ENCODE results near the gene ABCA1. TPM values are rescaled to one million over a fixed set of nuclear protein-coding genes. Genes with fewer than 3 reads are reported as not detected.
A peak's percentile ranks its signal among the peaks of the same experiment; 100 is the strongest.

Gene ABCA1
- total and polyA plus RNA-seq, 2 donors (not counting 1 experiment from before 2014, with no cell fraction given) = 11.5 to 60.4 TPM

DNA sequence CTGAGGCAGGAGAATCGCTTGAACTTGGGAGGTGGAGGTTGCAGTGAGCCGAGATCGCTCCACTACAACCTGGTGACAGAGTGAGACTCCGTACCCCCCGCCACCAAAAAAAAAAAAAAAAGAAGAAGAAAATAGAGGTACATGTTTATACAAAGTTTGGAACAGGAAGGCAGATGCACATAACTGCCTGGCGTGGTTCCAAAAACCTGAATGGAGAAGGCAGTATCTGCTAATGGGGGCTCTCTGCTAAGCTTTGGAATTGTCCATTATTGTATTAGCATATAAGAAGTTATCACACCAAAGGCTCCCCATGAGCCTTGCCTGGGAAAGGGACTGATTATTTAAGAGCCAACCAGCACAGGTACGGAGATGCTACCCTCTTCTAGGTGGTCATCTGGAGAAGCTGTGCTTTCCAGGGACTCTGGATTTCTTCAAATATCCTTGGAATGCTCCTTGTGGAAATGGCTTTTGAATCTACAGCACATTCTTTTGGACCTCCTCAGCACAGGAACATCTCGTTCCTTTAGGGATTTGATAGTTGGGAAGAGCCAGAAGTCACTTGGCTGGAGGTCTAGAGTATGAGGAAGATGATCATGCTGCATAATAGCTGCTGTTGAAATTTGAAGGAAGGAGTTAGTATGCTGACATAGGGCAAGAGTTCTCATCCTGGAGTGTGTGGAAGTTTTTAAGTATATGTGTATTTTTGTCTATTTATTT is 42.5 kb upstream of the ABCA1 start:
- no peaks in the 10 kb centered on the region for H4K20me1 ChIP-seq (ENCODE audit: control insufficient read depth, extremely low read depth, insufficient read depth, low read length)
- peak; percentile 19 to 51 for DNase-seq (ENCODE audit: low read depth in 2 of 2)
- no peak overlapping the region for H3K4me3 ChIP-seq (replicated peaks in 1 of 4; ENCODE audit: control extremely low read depth in 1 of 4, insufficient read depth in 1 of 4, low read depth in 3 of 4, low read length in 4 of 4)
- no peak overlapping the region for H2AFZ ChIP-seq (ENCODE audit: low read length)
- H3K9ac ChIP-seq (ENCODE audit: insufficient read depth, low read length) = no peak overlapping the region
- H3K4me1 ChIP-seq (ENCODE audit: control insufficient read depth, extremely low read depth, insufficient read depth, low read length) = no peaks in the 10 kb centered on the region
- no peak overlapping the region for H3K4me2 ChIP-seq (ENCODE audit: extremely low read depth, insufficient read depth, low read length)
- no peaks in the 10 kb centered on the region for H3K27me3 ChIP-seq (ENCODE audit: control insufficient read depth, insufficient read depth, low read length)
- no peaks in the 10 kb centered on the region for H3K79me2 ChIP-seq (ENCODE audit: control insufficient read depth, insufficient read depth, low read length)
- no peaks in the 10 kb centered on the region for H3K9me3 ChIP-seq (ENCODE audit: control insufficient read depth, insufficient read depth, low read depth, low read length)
- TF ChIP-seq CTCF (conservative IDR thresholded peaks at IDR 0.05 in 1 of 2, IDR thresholded peaks at IDR 0.05 in 1 of 2; ENCODE audit: low read depth in 1 of 2, low read length in 2 of 2) = no peak
- TF ChIP-seq EZH2 (IDR thresholded peaks at IDR 0.05; ENCODE audit: low read length, missing control alignments) = no peak
- H3K36me3 ChIP-seq (ENCODE audit: control insufficient read depth, insufficient read depth, low read length) = no peaks in the 10 kb centered on the region
- H3K27ac ChIP-seq (ENCODE audit: insufficient read depth, low read length) = no peak overlapping the region

GRCh38 chr9:104969116-104969515 is 41.2 kb upstream of the ABCA1 start:
- peak overlapping the region; percentile 83 for H3K4me2 ChIP-seq (ENCODE audit: extremely low read depth, insufficient read depth, low read length)
- no peak overlapping the region for H3K9ac ChIP-seq (ENCODE audit: insufficient read depth, low read length)
- H3K4me3 ChIP-seq (replicated peaks in 1 of 4; ENCODE audit: control extremely low read depth in 1 of 4, insufficient read depth in 1 of 4, low read depth in 3 of 4, low read length in 4 of 4) = peak overlapping the region in 2 of 4 experiments; percentile 68 to 91
- no peaks in the 10 kb centered on the region for H3K79me2 ChIP-seq (ENCODE audit: control insufficient read depth, insufficient read depth, low read length)
- no peak for TF ChIP-seq EZH2 (IDR thresholded peaks at IDR 0.05; ENCODE audit: low read length, missing control alignments)
- no peak for TF ChIP-seq CTCF (conservative IDR thresholded peaks at IDR 0.05 in 1 of 2, IDR thresholded peaks at IDR 0.05 in 1 of 2; ENCODE audit: low read depth in 1 of 2, low read length in 2 of 2)
- no peaks in the 10 kb centered on the region for H3K9me3 ChIP-seq (ENCODE audit: control insufficient read depth, insufficient read depth, low read depth, low read length)
- peak in 1 of 2 donors; percentile 17 for DNase-seq (ENCODE audit: low read depth in 2 of 2)
- H4K20me1 ChIP-seq (ENCODE audit: control insufficient read depth, extremely low read depth, insufficient read depth, low read length) = no peaks in the 10 kb centered on the region
- H3K36me3 ChIP-seq (ENCODE audit: control insufficient read depth, insufficient read depth, low read length) = no peaks in the 10 kb centered on the region
- H3K27me3 ChIP-seq (ENCODE audit: control insufficient read depth, insufficient read depth, low read length) = no peaks in the 10 kb centered on the region
- H2AFZ ChIP-seq (ENCODE audit: low read length) = no peak overlapping the region
- peak overlapping the region; percentile 88 for H3K27ac ChIP-seq (ENCODE audit: insufficient read depth, low read length)
- no peaks in the 10 kb centered on the region for H3K4me1 ChIP-seq (ENCODE audit: control insufficient read depth, extremely low read depth, insufficient read depth, low read length)

GRCh38 chr9:104968025-104968982 is 40.3 kb upstream of the ABCA1 start:
- Histone ChIP-seq H3K4me2 (ENCODE audit: extremely low read depth, insufficient read depth, low read length) (peak overlapping the region; percentile 83), H3K4me3 (replicated peaks in 1 of 4; ENCODE audit: control extremely low read depth in 1 of 4, insufficient read depth in 1 of 4, low read depth in 3 of 4, low read length in 4 of 4) (peak overlapping the region; percentile 68 to 91 (median 84)), H2AFZ (ENCODE audit: low read length) (peak overlapping the region; percentile 96), H3K4me1 (ENCODE audit: control insufficient read depth, extremely low read depth, insufficient read depth, low read length) (no peaks in the 10 kb centered on the region), H3K9me3 (ENCODE audit: control insufficient read depth, insufficient read depth, low read depth, low read length) (no peaks in the 10 kb centered on the region), H3K79me2 (ENCODE audit: control insufficient read depth, insufficient read depth, low read length) (no peaks in the 10 kb centered on the region), H3K27ac (ENCODE audit: insufficient read depth, low read length) (peak overlapping the region; percentile 88), H4K20me1 (ENCODE audit: control insufficient read depth, extremely low read depth, insufficient read depth, low read length) (no peaks in the 10 kb centered on the region), H3K27me3 (ENCODE audit: control insufficient read depth, insufficient read depth, low read length) (no peaks in the 10 kb centered on the region), H3K36me3 (ENCODE audit: control insufficient read depth, insufficient read depth, low read length) (no peaks in the 10 kb centered on the region), H3K9ac (ENCODE audit: insufficient read depth, low read length) (peak overlapping the region; percentile 85)
- peak; percentile 89 to 97 for DNase-seq (ENCODE audit: low read depth in 2 of 2)
- TF ChIP-seq EZH2 (IDR thresholded peaks at IDR 0.05; ENCODE audit: low read length, missing control alignments) (no peak), CTCF (conservative IDR thresholded peaks at IDR 0.05 in 1 of 2, IDR thresholded peaks at IDR 0.05 in 1 of 2; ENCODE audit: low read depth in 1 of 2, low read length in 2 of 2) (no peak)

Data from fibroblast of lung (primary cell).